K562 (cell line): ENCODE data around the gene ARHGEF10L. TPM values are rescaled to one million over a fixed set of nuclear protein-coding genes. Genes with fewer than 3 reads are reported as not detected.
A peak's percentile ranks its signal among the peaks of the same experiment; 100 is the strongest.

Experiments
- BHLHE40 ChIP-seq: IDR thresholded peaks from 2 replicates; pipeline ENCODE4 v1.6.1; 2011; ENCODE audit warnings: low read length, improper control_type of control experiment
- BRD4 ChIP-seq: fragments of 200-600 bp; sonication (generic); IDR thresholded peaks from 2 replicates; pipeline ENCODE4 v1.6.1; 2017; ENCODE audit warnings: inconsistent platforms
- BRD9 ChIP-seq: fragments of 450-650 bp; IDR thresholded peaks from 2 replicates; pipeline ENCODE4 v1.6.1; 2018; ENCODE audit warnings: low read depth; ENCODE audit not compliant: partially characterized antibody
- EHMT2 ChIP-seq: fragments of 450-650 bp; IDR thresholded peaks from 2 replicates; pipeline ENCODE4 v1.6.1; 2018; ENCODE audit warnings: antibody characterized with exemption
- ELF4 ChIP-seq: fragments of 450-650 bp; formaldehyde crosslinking; IDR thresholded peaks from 2 replicates; pipeline ENCODE4 v1.4.0; 2022; ENCODE audit warnings: missing genetic modification characterization
- ESRRA ChIP-seq: fragments of 450-650 bp; IDR thresholded peaks from 2 replicates; pipeline ENCODE4 v1.6.1; 2014; ENCODE audit warnings: low read depth, mild to moderate bottlenecking, moderate library complexity, borderline replicate concordance
- GATA2 ChIP-seq: sonication (generic); formaldehyde crosslinking; IDR thresholded peaks from 2 replicates; pipeline ENCODE4 v1.4.0; 2020; ENCODE audit warnings: mild to moderate bottlenecking, missing genetic modification reagents
- HNRNPL ChIP-seq: fragments of 200-400 bp; formaldehyde crosslinking; IDR thresholded peaks from 2 replicates; pipeline ENCODE4 v1.6.1; 2017; ENCODE audit warnings: low read depth, mild to moderate bottlenecking, low read length
- JUND ChIP-seq, 2 experiments: IDR thresholded peaks; 2 replicates in 1 of 2; 3 replicates in 1 of 2; pipeline ENCODE4 v1.6.1; 2011; ENCODE audit warnings: borderline replicate concordance in 2 of 2, low read depth in 2 of 2, low read length in 2 of 2, improper control_type of control experiment in 1 of 2, missing biosample characterization in 1 of 2, missing genetic modification characterization in 1 of 2, missing genetic modification reagents in 1 of 2
- MYNN ChIP-seq, 2 experiments: sonication (generic); formaldehyde crosslinking in 1 of 2; IDR thresholded peaks; 2 replicates each; pipeline versions ENCODE4 v1.5.0 to v1.6.1; 2016 to 2020; ENCODE audit warnings: antibody characterized with exemption in 1 of 2, missing genetic modification reagents in 1 of 2
- PURB ChIP-seq: sonication (generic); formaldehyde crosslinking; IDR thresholded peaks from 2 replicates; pipeline ENCODE4 v1.9.0; 2021; ENCODE audit warnings: low read depth, mild to moderate bottlenecking, missing genetic modification reagents
- SREBF1 ChIP-seq: fragments of 150-350 bp; IDR thresholded peaks from 2 replicates; pipeline ENCODE4 v1.6.1; 2014; ENCODE audit warnings: antibody characterized with exemption, low read depth, low read length, borderline replicate concordance
- TBL1XR1 ChIP-seq, 2 experiments: IDR thresholded peaks; 2 replicates each; pipeline ENCODE4 v1.6.1; 2012; ENCODE audit warnings: improper control_type of control experiment in 2 of 2, low read length in 2 of 2, mild to moderate bottlenecking in 1 of 2
- ZBTB8A ChIP-seq: fragments of 450-650 bp; IDR thresholded peaks from 2 replicates; pipeline ENCODE4 v1.6.1; 2018; ENCODE audit warnings: mild to moderate bottlenecking, moderate library complexity; ENCODE audit not compliant: partially characterized antibody
- ZC3H11A ChIP-seq: IDR thresholded peaks from 2 replicates; pipeline ENCODE4 v1.6.1; 2012; ENCODE audit warnings: low read depth, low read length, improper control_type of control experiment
- ZNF766 ChIP-seq: fragments of 200-800 bp; sonication (Bioruptor generic); conservative IDR thresholded peaks from 2 replicates; pipeline ENCODE4 v1.6.1; 2016; ENCODE audit warnings: missing genetic modification characterization, missing compliant biosample characterization
- polyA plus RNA-seq, 8 experiments: library from polyadenylated mRNA; depleted of rRNA in 4 of 8; stranded (reverse) in 5 of 8; unstranded in 3 of 8; fragments of >200 nt; fragmentation: Nextera tagmentation in 2 of 8; fragmentation: Illumina TruSeq in 1 of 8; extraction: Ambion mirVana in 2 of 8; extraction: Trizol in 1 of 8; gene quantifications; 2 replicates each; pipeline versions ENCODE4 v1.2.1 to v1.2.3, GENCODE V29; 2011 to 2014; ENCODE audit warnings: inconsistent platforms in 1 of 8, missing spikeins in 1 of 8
- total RNA-seq, 7 experiments: library from RNA; depleted of rRNA in 6 of 7; stranded (reverse); fragments of >200 nt in 6 of 7; fragmentation: Illumina TruSeq in 2 of 7; extraction: Trizol in 2 of 7; gene quantifications; 2 replicates each; pipeline versions ENCODE4 v1.2.1 to v1.2.3, GENCODE V29; 2011 to 2021; ENCODE audit warnings: low replicate concordance in 1 of 7
- TF ChIP-seq, protein P1 (sequence below): sonication (generic); formaldehyde crosslinking; IDR thresholded peaks from 2 replicates; pipeline ENCODE4 v1.5.0; 2020; ENCODE audit warnings: missing genetic modification reagents
- TF ChIP-seq, protein P2 (sequence below), 2 experiments: fragments of 450-650 bp; conservative IDR thresholded peaks; 2 replicates each; pipeline ENCODE4 v1.6.1; 2017; ENCODE audit warnings: mild to moderate bottlenecking in 2 of 2, moderate library complexity in 2 of 2
- TF ChIP-seq, protein P3 (sequence below): IDR thresholded peaks from 3 replicates; pipeline ENCODE4 v1.6.1; 2011; ENCODE audit warnings: borderline replicate concordance, mild to moderate bottlenecking, moderate library complexity; ENCODE audit not compliant: insufficient read length; ENCODE audit errors: extremely low read depth
- TF ChIP-seq, protein P4 (sequence below): IDR thresholded peaks from 2 replicates; pipeline ENCODE4 v1.6.1; 2011; ENCODE audit warnings: borderline replicate concordance, low read depth, mild to moderate bottlenecking, moderate library complexity, low read length; ENCODE audit not compliant: insufficient read depth, poor library complexity, severe bottlenecking

ARHGEF10L gene
- total and polyA plus RNA-seq, 9 of the 15 experiments (the other 6 are each of a cell fraction or from before 2014, with no cell fraction given), result 0.09 to 0.13 TPM; not detected in 7

GRCh38 chr1:17494114-17494729 is 45.3 kb upstream of the ARHGEF10L start (continued):
- peak; percentile 57; the same call in 1 of the 2 replicates for TF ChIP-seq EHMT2
- no peak for TF ChIP-seq ELF4
- TF ChIP-seq, protein P1, sequence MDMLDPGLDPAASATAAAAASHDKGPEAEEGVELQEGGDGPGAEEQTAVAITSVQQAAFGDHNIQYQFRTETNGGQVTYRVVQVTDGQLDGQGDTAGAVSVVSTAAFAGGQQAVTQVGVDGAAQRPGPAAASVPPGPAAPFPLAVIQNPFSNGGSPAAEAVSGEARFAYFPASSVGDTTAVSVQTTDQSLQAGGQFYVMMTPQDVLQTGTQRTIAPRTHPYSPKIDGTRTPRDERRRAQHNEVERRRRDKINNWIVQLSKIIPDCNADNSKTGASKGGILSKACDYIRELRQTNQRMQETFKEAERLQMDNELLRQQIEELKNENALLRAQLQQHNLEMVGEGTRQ (CRISPR knock-in tag), result no peak
- TF ChIP-seq JUND (IDR thresholded peaks at IDR 0.05; ENCODE audit: borderline replicate concordance, low read depth, low read length), result peak; percentile 98
- TF ChIP-seq JUND (tag; IDR thresholded peaks at IDR 0.05; ENCODE audit: borderline replicate concordance, low read depth, low read length), result peak; percentile 95
- peak; percentile 47 for TF ChIP-seq BHLHE40
- TF ChIP-seq, protein P2, sequence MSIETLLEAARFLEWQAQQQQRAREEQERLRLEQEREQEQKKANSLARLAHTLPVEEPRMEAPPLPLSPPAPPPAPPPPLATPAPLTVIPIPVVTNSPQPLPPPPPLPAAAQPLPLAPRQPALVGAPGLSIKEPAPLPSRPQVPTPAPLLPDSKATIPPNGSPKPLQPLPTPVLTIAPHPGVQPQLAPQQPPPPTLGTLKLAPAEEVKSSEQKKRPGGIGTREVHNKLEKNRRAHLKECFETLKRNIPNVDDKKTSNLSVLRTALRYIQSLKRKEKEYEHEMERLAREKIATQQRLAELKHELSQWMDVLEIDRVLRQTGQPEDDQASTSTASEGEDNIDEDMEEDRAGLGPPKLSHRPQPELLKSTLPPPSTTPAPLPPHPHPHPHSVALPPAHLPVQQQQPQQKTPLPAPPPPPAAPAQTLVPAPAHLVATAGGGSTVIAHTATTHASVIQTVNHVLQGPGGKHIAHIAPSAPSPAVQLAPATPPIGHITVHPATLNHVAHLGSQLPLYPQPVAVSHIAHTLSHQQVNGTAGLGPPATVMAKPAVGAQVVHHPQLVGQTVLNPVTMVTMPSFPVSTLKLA (conservative IDR thresholded peaks at IDR 0.05), result peak in 1 of 2 experiments; percentile 38; a peak in 1 of 4 replicates
- peak; percentile 60; the same call in 1 of the 2 replicates for TF ChIP-seq ESRRA
- TF ChIP-seq ZC3H11A, result 0 out of 2 replicates have a peak, but pooled peaks have one; percentile 72
- no peak for TF ChIP-seq HNRNPL
- TF ChIP-seq ZBTB8A, result no peak
- no peak for TF ChIP-seq PURB (CRISPR knock-in tag)
- TF ChIP-seq, protein P3, sequence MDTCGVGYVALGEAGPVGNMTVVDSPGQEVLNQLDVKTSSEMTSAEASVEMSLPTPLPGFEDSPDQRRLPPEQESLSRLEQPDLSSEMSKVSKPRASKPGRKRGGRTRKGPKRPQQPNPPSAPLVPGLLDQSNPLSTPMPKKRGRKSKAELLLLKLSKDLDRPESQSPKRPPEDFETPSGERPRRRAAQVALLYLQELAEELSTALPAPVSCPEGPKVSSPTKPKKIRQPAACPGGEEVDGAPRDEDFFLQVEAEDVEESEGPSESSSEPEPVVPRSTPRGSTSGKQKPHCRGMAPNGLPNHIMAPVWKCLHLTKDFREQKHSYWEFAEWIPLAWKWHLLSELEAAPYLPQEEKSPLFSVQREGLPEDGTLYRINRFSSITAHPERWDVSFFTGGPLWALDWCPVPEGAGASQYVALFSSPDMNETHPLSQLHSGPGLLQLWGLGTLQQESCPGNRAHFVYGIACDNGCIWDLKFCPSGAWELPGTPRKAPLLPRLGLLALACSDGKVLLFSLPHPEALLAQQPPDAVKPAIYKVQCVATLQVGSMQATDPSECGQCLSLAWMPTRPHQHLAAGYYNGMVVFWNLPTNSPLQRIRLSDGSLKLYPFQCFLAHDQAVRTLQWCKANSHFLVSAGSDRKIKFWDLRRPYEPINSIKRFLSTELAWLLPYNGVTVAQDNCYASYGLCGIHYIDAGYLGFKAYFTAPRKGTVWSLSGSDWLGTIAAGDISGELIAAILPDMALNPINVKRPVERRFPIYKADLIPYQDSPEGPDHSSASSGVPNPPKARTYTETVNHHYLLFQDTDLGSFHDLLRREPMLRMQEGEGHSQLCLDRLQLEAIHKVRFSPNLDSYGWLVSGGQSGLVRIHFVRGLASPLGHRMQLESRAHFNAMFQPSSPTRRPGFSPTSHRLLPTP, result peak; percentile 73
- peak in 1 of 2 experiments; percentile 26; a peak in 1 of 4 replicates for TF ChIP-seq TBL1XR1 (IDR thresholded peaks at IDR 0.05; ENCODE audit: low read length in 2 of 2)
- TF ChIP-seq ZNF766 (CRISPR knock-in tag), result no peak
- TF ChIP-seq BRD9, result no peak
- TF ChIP-seq BRD4, result no peak
- TF ChIP-seq SREBF1, result no peak
- TF ChIP-seq, protein P4, sequence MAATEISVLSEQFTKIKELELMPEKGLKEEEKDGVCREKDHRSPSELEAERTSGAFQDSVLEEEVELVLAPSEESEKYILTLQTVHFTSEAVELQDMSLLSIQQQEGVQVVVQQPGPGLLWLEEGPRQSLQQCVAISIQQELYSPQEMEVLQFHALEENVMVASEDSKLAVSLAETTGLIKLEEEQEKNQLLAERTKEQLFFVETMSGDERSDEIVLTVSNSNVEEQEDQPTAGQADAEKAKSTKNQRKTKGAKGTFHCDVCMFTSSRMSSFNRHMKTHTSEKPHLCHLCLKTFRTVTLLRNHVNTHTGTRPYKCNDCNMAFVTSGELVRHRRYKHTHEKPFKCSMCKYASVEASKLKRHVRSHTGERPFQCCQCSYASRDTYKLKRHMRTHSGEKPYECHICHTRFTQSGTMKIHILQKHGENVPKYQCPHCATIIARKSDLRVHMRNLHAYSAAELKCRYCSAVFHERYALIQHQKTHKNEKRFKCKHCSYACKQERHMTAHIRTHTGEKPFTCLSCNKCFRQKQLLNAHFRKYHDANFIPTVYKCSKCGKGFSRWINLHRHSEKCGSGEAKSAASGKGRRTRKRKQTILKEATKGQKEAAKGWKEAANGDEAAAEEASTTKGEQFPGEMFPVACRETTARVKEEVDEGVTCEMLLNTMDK, result peak; percentile 55
- peak; percentile 22; the same call in 1 of the 2 replicates for TF ChIP-seq GATA2 (CRISPR knock-in tag)
- peak; percentile 57; the same call in 1 of the 2 replicates for TF ChIP-seq MYNN (IDR thresholded peaks at IDR 0.05)
- no peak for TF ChIP-seq MYNN (CRISPR knock-in tag; IDR thresholded peaks at IDR 0.05)
